Nephron (organoid): Measurements from ENCODE around the gene SYNGAP1.

Experiments used
- H3K27ac Mint-ChIP-seq, 3 experiments: 2 replicates each; pipeline ENCODE4 v1.8.0; 2020; ENCODE audit warnings: mixed read lengths in 3 of 3, mild to moderate bottlenecking in 2 of 3, moderate library complexity in 1 of 3
- H3K27me3 Mint-ChIP-seq: 2 replicates; pipeline ENCODE4 v1.8.0; 2021; ENCODE audit warnings: low read depth, mild to moderate bottlenecking, moderate library complexity, mixed read lengths
- H3K36me3 Mint-ChIP-seq: 2 replicates; pipeline ENCODE4 v1.8.0; 2020; ENCODE audit warnings: low read depth, mixed read lengths
- H3K4me1 Mint-ChIP-seq: 2 replicates; pipeline ENCODE4 v1.8.0; 2020; ENCODE audit warnings: mixed read lengths
- H3K4me3 Mint-ChIP-seq, 3 experiments: 2 replicates each; pipeline ENCODE4 v1.8.0; 2020; ENCODE audit warnings: mild to moderate bottlenecking in 3 of 3, mixed read lengths in 3 of 3, moderate library complexity in 2 of 3
- H3K9me3 Mint-ChIP-seq: 2 replicates; pipeline ENCODE4 v1.8.0; 2020; ENCODE audit warnings: mixed read lengths
- TF ChIP-seq, protein P1 (sequence below), 3 experiments: fragments of 200-600 bp; sonication (generic); IDR thresholded peaks; one replicate each; pipeline ENCODE4 v1.5.0; 2021; ENCODE audit warnings: antibody characterized with exemption in 3 of 3; ENCODE audit not compliant: unreplicated experiment in 3 of 3

SYNGAP1 gene

DNA sequence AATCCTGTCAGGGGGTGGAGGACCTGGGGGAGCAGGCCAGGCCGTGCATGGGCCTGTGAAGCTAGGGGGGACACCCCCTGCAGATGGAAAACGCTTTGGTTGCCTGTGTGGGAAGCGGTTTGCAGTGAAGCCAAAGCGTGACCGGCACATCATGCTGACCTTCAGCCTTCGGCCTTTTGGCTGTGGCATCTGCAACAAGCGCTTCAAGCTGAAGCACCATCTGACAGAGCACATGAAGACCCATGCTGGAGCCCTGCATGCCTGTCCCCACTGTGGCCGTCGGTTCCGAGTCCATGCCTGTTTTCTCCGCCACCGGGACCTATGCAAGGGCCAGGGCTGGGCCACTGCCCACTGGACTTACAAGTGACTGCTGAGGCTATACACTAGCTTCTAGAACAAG, 36.3 kb downstream of the SYNGAP1 start:
- H3K27ac Mint-ChIP-seq = no peak overlapping the region
- H3K27me3 Mint-ChIP-seq = no peaks in the 10 kb centered on the region
- H3K36me3 Mint-ChIP-seq = peaks cover 32% of the 10 kb centered on the region
- peaks cover 19% of the 10 kb centered on the region for H3K4me1 Mint-ChIP-seq
- H3K4me3 Mint-ChIP-seq = peak overlapping the region; percentile 70 to 92 (median 75)
- peaks cover 4% of the 10 kb centered on the region for H3K9me3 Mint-ChIP-seq
- TF ChIP-seq, protein P1, sequence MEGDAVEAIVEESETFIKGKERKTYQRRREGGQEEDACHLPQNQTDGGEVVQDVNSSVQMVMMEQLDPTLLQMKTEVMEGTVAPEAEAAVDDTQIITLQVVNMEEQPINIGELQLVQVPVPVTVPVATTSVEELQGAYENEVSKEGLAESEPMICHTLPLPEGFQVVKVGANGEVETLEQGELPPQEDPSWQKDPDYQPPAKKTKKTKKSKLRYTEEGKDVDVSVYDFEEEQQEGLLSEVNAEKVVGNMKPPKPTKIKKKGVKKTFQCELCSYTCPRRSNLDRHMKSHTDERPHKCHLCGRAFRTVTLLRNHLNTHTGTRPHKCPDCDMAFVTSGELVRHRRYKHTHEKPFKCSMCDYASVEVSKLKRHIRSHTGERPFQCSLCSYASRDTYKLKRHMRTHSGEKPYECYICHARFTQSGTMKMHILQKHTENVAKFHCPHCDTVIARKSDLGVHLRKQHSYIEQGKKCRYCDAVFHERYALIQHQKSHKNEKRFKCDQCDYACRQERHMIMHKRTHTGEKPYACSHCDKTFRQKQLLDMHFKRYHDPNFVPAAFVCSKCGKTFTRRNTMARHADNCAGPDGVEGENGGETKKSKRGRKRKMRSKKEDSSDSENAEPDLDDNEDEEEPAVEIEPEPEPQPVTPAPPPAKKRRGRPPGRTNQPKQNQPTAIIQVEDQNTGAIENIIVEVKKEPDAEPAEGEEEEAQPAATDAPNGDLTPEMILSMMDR (IDR thresholded peaks at IDR 0.05; ENCODE audit: unreplicated experiment in 3 of 3) = no peak

DNA sequence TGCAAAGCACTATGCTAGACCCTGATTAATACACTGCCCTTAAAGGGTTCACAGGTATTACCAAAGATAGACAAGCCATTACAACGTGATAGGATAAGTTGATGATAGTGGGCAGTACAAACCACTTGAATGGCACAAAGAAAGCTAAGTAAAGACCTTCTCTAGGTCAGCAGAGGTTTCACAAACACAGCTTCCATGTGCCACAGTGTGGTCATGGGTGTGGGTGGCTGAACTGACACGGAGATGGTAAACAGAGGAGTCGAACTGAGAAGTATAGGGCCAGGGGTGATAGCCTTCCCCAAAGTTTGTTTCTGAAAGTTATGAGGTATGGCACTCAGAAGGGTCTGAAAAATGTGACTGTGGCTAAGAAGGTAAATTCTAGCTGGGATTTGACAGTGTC, 38.8 kb downstream of the SYNGAP1 start:
- Mint-ChIP-seq H3K4me3 (no peak overlapping the region), H3K27ac (no peak overlapping the region), H3K36me3 (peaks cover 32% of the 10 kb centered on the region), H3K27me3 (peaks cover 5% of the 10 kb centered on the region), H3K9me3 (peaks cover 4% of the 10 kb centered on the region), H3K4me1 (peaks cover 16% of the 10 kb centered on the region)
- TF ChIP-seq, protein P1 (IDR thresholded peaks at IDR 0.05; ENCODE audit: unreplicated experiment in 3 of 3) = no peak

DNA sequence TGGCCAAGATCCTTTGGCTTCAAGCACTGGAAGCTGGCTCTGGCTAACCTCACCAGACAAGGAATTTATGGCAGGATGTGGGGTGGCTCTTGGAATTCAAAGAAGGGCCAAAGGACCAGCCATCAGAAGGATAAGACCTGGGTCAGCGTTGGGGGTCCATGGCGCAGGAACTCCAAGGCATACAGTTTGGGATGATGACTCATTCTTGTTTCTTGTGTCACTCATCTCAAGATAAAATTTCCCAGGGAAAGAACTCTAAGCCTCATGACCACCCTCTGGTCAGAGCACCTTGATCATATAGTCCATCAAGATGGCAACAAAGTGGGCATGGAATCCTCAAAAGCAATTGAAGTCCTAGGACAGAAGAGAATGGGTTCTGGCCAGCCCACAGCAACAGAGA, 39.4 kb downstream of the SYNGAP1 start:
- H3K27me3 Mint-ChIP-seq = peaks cover 5% of the 10 kb centered on the region
- TF ChIP-seq, protein P1 (IDR thresholded peaks at IDR 0.05; ENCODE audit: unreplicated experiment in 3 of 3) = no peak
- H3K9me3 Mint-ChIP-seq = peaks cover 4% of the 10 kb centered on the region
- H3K4me1 Mint-ChIP-seq = peaks cover 12% of the 10 kb centered on the region
- H3K4me3 Mint-ChIP-seq = no peak overlapping the region
- H3K36me3 Mint-ChIP-seq = peaks cover 32% of the 10 kb centered on the region
- no peak overlapping the region for H3K27ac Mint-ChIP-seq

DNA sequence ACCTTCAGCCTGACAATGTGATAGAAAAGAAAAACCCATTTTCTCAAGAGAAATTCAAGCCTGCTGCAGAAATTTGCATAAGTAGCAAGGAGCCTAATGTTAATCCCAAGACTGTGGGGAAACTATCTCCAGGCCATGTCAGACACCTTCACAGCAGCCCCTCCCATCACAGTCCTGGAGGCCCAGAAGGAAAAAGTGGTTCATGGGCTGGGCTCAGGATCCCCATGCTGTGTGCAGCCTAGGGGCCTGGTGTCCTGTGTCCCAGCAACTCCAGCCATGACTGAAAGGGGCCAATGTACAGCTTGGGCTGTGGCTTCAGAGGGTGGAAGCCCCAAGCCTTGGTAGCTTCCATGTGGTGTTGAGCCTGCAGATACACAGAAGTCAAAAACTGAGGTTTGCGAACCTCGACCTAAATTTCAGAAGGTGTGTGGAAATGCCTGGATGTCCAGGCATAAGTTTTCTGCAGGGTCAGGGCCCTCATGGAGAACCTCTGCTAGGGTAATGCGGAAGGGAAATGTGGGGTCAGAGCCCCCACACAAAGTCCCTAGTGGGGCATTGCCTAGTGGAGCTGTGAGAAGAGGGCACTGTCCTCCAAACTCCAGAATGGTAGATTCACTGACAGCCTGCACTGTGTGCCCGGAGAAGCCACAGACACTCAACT, 46.3 kb downstream of the SYNGAP1 start:
- no peaks in the 10 kb centered on the region for H3K9me3 Mint-ChIP-seq
- H3K27me3 Mint-ChIP-seq = peaks cover 5% of the 10 kb centered on the region
- H3K27ac Mint-ChIP-seq = no peak overlapping the region
- TF ChIP-seq, protein P1 (IDR thresholded peaks at IDR 0.05; ENCODE audit: unreplicated experiment in 3 of 3) = no peak
- no peak overlapping the region for H3K4me3 Mint-ChIP-seq
- H3K4me1 Mint-ChIP-seq = no peaks in the 10 kb centered on the region
- H3K36me3 Mint-ChIP-seq = no peaks in the 10 kb centered on the region

DNA sequence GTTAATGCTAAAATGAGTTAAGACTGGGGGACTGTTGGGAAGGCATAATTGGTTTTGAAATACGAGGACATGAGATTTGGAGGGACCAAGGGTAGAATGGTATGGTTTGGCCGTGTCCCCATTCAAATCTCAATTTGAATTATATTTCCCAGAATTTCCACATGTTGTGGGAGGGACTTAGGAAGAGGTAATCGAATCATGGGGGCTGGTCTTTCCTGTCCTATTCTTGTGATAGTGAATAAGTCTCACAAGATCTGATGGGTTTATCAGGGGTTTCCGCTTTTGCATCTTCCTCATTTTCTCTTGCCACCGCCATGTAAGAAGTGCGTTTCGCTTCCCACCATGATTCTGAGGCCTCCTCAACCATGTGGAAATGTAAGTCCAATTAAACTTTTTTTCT, 47.2 kb downstream of the SYNGAP1 start:
- Mint-ChIP-seq H3K27me3 (peaks cover 2% of the 10 kb centered on the region), H3K9me3 (no peaks in the 10 kb centered on the region), H3K4me3 (no peak overlapping the region), H3K36me3 (no peaks in the 10 kb centered on the region), H3K27ac (no peak overlapping the region), H3K4me1 (no peaks in the 10 kb centered on the region)
- TF ChIP-seq, protein P1 (IDR thresholded peaks at IDR 0.05; ENCODE audit: unreplicated experiment in 3 of 3) = no peak

DNA sequence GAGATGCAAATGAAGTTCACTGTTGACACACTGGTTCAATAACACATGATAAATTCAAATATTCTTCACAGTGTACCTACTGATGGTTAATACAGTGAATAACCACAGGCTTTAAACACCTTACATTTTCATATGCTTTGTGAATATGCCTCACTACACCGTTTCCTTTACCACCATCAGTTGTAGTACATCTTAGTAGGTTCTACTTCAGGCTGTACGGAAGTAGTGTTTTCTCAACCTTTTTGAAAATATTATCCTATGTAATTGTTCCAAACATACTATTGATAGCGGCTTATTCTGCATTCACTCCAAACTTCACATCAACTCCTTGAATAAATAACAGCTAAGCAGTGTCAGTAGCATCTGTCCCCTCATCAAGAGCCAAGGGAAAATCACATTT, 49.8 kb downstream of the SYNGAP1 start:
- TF ChIP-seq, protein P1 (IDR thresholded peaks at IDR 0.05; ENCODE audit: unreplicated experiment in 3 of 3) = no peak
- no peaks in the 10 kb centered on the region for H3K9me3 Mint-ChIP-seq
- no peaks in the 10 kb centered on the region for H3K4me1 Mint-ChIP-seq

More for the DNA sequence above, 49.8 kb downstream of the SYNGAP1 start:
- Mint-ChIP-seq H3K27ac (no peak overlapping the region), H3K4me3 (no peak overlapping the region), H3K27me3 (no peaks in the 10 kb centered on the region), H3K36me3 (no peaks in the 10 kb centered on the region)
